Adipose tissue (tissue), 3 donors: Measurements from ENCODE around the gene TINAGL1. TPM values are rescaled to one million over a fixed set of nuclear protein-coding genes. Genes with fewer than 3 reads are reported as not detected.

Source experiments
- H3K27ac ChIP-seq: one replicate; pipeline ENCODE4 v1.5.1; 2013; ENCODE audit warnings: low read depth, low read length
- WGBS, 3 donors: extraction: QIAGEN DNeasy Blood & Tissue Kit; methylation state at CpG; one replicate each; pipeline ENCODE4 v1.1.7; 2013; 5-methylcytosine and 5-hydroxymethylcytosine counted together
- polyA plus RNA-seq, 3 donors: library from polyadenylated mRNA; stranded (reverse); fragments of 200-250 nt; gene quantifications; one replicate each; pipeline ENCODE4 v1.2.3, GENCODE V29; 2013
- donor health status: healthy with polysubstance abuse.
- donor health status: Bipolar disorder and iron deficiency.
- donor health status: healthy.

TINAGL1 gene
- polyA plus RNA-seq, 3 donors = 33.7 to 190 (median 143) TPM

DNA sequence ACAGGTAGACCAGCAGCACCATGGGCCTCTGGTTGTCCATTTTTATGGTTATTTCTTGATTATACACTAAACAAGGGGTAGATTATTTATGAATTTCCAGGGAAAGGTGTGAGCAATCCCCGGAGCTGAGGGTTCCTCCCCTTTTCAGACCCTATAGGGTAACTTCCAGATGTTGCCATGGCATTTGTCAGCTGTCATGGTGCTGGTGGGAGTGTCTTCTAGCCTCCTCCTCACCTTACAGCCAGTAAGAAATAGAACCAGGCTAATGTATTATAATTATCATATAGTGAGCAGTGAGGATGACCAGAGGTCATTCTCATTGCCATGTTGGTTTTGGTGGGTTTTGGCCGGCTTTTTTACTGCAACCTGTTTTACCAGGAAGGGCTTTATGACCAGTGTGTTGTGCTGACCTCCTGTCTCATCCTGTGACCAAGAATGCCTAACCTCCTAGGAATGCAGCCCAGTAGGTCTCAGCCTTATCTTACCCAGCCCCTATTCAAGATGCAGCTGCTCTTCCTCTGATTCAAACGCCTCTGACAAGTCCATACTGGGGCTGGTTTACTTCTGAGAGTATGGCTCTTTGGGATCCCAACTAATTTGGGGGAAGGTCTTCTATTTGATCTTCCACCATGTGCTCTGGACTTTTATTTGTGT is 13.5 kb upstream of the TINAGL1 start:
- WGBS, 3 donors = 36 to 53% (median 39%) methylated on average over 3 of the region's 3 CpGs
- H3K27ac ChIP-seq = no peak overlapping the region

DNA sequence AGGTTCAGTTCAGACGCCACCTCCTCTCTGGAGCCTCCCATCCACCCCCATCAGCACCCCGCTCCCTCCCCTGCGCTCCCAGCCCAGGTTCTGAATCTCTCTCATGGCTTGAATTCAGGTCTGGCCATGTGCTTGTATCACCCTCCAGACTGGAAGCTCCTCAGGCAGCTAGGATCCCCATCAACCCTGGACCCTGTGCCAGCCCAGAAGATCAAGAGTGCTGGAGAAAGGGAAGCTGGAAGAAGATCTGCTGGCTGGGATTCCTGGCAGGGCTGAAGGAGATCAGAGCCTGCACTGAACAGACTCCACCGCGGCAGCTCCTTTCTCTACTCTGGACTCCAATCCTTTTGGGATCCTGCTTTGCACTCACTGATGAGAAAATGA is 11.7 kb upstream of the TINAGL1 start:
- H3K27ac ChIP-seq = no peak overlapping the region
- 71 to 81% (median 75%) methylated on average over 5 of the region's 5 CpGs for WGBS, 3 donors

DNA sequence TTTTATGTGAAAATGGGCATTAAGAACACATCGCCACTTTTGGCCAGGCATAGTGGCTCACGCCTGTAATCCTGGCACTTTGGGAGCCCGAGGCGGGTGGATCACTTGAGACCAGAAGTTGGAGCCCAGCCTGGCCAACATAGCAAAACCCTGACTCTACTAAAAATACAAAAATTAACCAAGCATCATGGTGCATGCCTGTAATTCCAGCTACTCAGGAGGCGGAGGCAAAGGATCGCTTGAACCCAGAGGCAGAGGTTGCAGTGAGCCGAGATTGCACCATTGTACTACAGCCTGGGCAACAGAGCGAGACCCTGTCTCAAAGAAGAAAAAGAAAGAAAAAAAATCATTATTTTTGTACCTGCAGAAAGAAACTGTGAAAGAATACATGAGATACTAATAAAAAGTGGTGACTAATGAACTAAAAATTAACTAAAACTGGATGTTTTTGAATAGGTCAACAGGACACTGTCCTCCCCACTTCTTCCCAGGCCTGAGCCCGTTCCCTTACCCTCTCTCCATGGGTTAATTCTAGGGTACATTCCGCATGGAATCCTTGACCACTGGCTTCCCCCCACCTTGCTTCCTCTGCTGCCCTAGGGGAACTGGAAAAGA is 8.3 kb upstream of the TINAGL1 start:
- WGBS, 3 donors = 81 to 87% (median 82%) methylated on average over 10 of the region's 10 CpGs
- H3K27ac ChIP-seq = no peak overlapping the region

DNA sequence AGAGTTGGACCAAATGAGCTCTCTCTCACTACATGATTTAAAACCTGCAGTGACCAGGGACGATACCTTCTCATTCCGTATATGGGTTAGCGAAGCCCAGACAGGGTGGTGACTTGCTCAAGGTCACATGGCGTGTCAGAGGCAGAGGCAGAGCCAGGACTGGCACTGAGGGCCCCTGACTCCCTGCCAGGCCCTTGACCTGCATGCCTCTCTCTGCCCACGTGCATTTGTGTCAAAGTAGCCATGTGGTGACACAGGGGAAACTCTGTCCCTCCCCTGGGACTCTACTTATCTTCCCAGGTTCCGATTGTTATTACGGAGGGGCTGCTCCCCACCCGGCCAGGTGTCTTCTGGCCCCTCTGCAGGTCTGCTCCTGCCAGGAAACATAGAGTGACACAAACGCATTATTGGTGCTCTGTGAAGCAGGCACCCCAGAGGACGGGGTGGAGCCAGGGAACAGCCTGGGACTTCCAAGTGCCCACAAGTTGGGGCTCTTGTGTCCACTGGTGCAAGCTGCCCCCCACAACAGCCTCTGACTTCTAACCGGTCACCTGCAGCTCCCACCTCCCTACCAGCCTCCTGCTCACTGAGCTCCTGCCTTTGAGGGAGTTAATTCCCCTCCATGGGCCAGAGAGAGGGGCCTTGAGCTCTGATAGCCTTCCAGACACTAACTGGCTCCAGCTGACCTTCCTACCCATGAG is 7.3 kb upstream of the TINAGL1 start:
- no peak overlapping the region for H3K27ac ChIP-seq
- WGBS, 3 donors = 38 to 82% (median 73%) methylated on average over 11 of the region's 11 CpGs

DNA sequence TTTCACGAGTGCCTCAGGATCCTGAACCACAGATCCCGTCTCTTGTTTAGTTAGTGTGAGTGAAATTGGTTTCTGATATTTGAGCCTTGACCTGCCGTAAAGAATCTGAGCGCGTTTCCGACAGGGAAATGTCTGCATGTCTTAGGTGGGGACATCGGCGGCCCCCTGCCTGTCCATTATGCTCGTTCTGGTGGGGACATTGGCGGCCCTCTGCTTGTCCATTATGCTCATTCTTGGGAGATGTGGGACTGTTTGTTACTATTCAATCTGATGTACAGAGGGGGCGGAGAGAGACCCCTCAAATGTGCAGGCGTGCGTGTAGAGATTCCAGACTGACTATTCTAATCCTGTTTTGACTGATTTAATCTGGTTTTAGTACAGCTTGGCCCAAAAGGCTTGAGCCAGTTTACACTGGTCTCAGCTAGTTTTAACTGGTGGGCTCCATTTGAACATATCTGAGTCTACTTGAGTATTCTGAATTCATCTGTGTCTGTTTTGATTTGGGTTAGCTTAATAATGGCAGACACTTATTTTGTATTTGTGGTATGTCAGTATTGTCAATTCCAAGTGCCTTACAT is 6.6 kb upstream of the TINAGL1 start:
- no peak overlapping the region for H3K27ac ChIP-seq
- WGBS, 3 donors = 88 to 93% (median 89%) methylated on average over 13 of the region's 13 CpGs

DNA sequence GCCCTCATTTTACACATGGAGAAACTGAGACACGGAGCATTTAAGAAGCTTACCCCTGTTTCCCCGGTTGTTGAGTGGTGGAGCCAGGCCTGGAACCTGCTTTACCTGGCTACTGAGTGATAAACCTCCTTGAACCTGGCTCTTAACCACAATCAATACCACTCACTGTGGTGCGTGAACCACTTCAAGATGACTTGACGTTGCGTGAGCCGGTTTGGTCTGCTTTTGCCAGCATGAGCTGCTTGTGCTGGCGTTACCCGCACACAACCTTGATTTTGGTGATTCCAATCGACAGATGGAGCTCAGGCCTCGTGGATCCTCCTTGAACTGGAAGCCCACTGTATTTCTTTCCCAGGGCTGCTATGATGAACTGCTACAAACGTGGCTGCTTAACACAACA is 6.1 kb upstream of the TINAGL1 start:
- WGBS, 3 donors = 72 to 97% (median 92%) methylated on average over 11 of the region's 11 CpGs
- H3K27ac ChIP-seq = no peak overlapping the region

DNA sequence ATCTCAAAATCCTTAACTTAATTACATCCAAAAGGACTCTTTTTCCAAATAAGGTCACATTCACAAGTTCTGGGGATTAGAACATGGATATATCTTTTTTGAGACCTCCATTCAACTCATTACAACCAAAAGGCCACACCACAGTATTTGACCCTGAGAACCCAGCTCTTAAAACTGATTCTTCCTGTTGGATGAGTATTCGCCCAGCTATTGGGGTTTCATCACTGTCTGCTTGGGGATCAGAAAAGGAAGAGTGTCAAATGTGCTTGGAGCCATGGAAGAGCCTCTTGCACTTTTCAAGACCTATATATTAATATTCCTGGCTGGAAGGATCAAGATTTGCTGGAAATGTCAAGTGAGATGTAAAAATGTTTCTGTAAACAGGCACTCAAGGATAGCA is 5.4 kb upstream of the TINAGL1 start:
- WGBS, 3 donors = 64 to 86% (median 65%) methylated on average over 1 of the region's 1 CpG
- no peak overlapping the region for H3K27ac ChIP-seq

DNA sequence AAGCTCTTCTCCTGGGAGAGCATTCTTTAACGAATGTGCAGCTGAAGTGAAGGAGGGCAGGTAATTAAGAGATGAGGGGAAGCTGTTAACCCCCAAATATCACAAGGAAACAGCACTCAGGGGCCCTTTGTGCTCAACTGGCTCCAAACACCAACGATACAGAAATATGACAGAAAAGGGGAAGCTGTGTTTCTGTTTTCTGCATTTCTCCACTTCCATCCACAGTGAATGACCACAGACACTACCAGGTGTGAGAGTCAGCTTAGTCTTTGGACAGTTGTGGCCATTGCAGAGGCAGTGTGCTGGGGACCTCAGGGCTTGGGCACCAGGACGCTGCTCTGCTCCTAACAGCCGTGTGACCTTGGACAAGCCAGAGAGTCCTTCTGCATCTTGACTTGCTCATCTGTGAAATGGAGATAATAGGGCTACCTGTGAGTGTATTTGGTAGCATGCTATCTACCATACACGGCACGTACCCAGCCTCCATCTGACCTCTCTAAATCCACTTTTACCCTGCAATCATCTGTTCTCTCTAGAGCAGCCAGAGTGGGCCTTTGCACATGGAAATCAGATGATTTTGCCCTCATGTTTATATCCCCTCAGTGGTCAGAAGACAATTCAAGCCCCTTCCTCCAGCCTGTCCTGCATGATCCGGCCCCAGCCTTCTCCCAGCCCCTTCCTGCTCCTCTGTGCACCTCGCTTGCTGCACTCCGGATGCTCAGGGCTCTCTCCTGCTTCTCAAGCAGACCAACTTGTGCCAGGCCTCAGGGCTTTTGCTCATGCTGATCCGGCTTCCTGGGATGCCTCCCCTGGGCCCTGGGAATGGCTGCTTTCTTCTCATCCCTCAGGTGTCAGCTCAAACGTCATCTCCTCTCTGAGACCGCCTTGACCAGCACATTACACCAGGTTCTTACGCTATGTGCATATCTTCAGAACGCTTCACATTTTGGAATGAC is 4.7 kb upstream of the TINAGL1 start:
- no peak overlapping the region for H3K27ac ChIP-seq
- WGBS, 3 donors = 78 to 85% (median 80%) methylated on average over 14 of the region's 14 CpGs

DNA sequence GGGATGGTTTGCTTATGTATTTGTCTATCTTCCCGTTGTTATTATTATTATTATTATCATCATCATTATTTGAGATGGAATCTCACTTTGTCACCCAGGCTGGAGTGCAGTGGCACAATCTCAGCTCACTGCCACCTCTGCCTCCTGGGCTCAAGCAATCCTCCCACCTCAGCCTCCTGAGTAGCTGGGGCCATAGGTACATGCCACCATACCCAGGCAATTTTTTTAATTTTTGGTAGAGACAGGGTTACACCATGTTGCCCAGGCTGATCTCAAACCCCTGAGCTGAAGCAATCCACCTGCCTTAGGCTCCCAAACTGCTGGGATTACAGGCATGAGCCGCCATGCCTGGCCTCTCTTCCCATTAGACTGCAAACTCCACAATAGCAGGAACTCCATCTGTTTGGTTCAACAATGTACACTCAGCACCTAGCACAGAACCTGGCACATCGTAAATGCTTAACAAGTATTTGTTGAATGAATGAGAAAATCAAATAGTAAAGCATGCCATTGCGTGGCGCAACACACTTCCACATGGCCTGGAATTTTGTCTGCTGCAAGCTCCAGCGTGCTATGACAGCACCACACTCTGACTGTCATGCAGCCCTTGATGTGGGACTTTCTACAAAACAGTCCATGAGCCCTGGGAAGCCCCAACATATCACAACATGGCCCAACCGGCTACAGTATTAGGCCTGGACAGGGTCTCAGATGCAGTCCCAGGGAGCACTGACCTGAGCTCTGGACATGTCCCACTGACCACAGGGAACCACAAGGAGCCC is 3.8 kb upstream of the TINAGL1 start:
- H3K27ac ChIP-seq = no peak overlapping the region
- 72 to 82% (median 81%) methylated on average over 7 of the region's 7 CpGs for WGBS, 3 donors

DNA sequence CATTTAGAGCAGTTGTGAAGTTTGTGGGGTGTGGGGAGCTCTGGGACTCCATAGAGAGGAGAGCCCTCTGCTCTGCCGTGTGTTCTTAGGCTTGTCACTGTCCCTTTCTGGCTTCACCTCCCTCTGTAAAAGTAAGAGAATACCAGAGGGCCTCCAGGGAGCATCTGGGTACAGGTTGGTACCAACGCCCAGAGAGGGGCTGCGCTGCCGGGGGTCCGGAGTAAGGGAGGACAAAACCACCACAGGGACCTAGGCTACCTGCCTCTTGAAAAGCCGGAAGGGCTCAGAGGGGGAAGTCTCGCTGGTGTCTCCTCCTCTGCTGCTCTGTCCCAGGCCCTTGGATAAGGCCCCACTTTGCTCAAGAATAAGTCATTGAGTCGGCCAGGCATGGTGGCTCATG is 3.1 kb upstream of the TINAGL1 start:
- WGBS, 3 donors = 80 to 93% (median 84%) methylated on average over 8 of the region's 8 CpGs
- no peak overlapping the region for H3K27ac ChIP-seq

DNA sequence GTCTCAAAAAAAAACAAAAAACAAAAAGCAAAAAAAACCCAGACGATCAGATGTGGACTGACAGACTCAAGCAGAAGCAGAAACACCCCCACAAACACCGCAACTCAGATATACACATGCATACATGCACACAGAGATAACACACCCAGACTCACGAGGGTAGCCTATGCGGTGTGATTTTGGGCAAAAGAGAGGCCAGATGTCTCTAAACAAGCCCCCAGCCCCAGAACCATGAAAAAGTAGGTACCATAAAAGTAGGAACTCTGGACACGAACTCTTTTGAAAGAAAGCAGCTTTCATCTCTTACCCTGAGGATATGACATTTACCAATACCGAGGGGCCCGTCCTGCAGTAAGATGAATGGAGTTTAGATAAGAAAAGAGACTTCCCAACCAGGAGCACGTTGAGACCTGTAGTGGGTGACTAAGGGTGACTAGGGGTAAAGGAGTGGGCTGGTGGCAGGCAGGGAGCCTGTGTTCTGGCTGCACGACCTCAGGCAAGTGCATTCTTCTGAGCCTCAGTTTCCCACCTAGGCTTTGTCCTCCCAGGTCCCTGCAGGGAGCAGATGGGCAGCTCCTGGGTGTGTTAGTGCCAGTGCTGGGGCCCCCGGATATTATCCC is 1.5 kb upstream of the TINAGL1 start:
- 48 to 61% (median 52%) methylated on average over 10 of the region's 10 CpGs for WGBS, 3 donors
- H3K27ac ChIP-seq = no peak overlapping the region

DNA sequence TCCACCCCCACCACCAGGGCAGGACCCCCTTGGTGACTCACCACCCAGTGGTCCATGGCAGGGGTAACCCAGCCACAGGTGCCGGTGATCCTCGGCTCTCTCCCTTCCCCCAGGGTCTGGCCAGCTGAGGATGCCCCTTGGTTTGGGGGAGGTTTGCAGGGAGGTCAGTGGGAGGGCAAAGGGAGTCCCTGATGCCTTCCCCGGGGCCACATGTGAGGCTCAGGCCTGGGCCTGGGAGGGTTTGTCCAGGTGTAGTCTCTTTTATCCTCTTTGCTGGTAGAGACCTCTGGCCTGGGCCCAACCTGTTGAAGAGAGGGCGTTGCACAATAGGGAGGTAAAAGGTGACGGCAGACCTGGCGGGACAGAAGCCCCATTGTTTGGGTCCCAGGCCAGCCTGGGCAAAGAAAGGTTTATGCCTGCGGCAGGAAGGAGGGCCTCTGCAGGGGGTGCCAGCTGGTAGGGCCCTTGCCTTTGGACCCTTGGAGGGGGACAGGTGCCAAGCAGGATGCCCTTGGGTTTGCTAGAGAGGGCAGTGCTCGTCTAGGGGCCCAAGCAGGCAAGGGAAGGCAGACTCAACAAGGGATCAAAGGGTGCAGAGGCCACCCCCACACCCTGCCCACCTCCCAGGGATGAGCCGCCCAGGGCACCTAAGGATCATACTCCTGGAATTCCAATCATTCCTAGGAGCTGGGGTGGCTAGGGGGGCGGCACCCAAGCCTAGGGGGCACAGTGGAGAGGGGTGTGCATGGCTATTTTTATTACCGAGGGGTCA is 760 bp upstream of the TINAGL1 start:
- H3K27ac ChIP-seq = no peak overlapping the region
- 63 to 72% (median 70%) methylated on average over 11 of the region's 11 CpGs for WGBS, 3 donors

DNA sequence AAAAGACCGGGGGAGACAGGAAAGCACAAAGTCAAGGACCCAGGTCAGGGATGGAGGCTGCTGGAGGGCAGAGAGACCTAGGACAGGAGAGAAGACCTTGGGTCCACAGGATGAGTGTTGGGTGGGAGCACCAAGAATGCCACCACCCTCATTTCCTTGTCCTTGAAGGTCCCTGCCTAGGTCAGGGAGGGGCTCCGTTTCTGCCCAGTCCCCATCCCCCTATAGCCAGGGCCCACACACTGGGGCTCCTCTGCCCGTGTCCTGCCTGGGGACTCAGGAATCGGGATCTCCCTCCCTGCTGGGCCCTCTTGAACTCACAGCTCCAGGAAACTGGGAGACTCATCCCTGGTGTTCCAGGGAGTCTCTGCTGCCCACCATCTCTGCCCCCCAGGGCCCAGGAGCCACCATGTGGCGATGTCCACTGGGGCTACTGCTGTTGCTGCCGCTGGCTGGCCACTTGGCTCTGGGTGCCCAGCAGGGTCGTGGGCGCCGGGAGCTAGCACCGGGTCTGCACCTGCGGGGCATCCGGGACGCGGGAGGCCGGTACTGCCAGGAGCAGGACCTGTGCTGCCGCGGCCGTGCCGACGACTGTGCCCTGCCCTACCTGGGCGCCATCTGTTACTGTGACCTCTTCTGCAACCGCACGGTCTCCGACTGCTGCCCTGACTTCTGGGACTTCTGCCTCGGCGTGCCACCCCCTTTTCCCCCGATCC is 584 bp downstream of the TINAGL1 start:
- H3K27ac ChIP-seq = no peak overlapping the region
- WGBS, 3 donors = 61 to 66% (median 61%) methylated on average over 26 to 27 of the region's 27 CpGs

DNA sequence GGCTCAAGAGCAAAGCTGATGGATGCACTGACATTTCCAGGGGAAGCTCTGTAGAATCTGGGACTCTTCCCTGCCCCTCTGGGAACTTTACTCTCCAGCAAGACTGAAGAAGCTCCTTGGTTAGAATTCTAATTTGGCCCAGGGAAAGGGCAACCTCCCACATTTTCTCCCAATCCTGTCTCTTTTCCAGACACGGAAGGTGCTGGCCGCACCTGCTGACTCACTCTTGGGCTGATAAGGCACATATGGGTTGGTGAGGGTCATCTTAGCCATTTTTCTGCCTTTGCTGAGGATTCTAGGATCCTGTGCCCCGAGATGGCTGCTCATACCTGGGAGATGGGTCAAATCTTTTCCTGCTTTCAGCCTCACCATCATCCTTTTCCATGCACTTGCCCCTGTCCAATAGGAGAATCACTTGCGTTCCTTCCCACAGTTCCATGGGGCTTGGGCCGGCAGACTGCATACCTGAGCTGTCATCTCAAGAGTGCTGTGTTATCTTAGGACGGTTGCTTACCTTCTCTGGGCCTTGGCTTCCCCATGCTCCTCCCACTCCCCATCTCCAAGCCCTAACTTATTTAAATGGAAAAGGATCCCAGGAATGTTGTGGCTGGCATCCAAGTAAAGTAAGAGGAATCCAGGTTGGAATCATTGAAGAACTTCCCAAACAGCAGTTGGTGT is 1.3 kb downstream of the TINAGL1 start:
- 41 to 58% (median 57%) methylated on average over 6 of the region's 6 CpGs for WGBS, 3 donors
- no peak overlapping the region for H3K27ac ChIP-seq

DNA sequence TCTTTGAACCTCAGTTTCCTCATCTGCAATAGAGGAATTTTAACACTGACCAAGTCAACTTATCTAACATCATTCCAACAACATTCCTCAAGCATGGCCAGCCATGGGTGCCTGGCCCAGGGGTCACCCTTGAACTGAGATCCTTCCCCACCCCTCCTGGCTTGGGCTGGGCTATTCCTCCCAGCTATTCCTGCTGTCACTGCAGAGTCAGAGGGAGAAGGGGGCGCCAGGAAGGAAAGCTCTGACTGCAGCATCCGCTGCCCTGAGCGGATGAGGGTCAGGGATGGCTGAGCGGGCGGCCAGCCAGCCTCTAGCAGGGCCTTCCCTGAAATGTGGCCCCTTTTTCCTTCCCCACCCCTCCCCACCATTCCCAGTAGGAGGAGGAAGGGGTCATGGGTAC is 3.1 kb downstream of the TINAGL1 start:
- WGBS, 3 donors = 58 to 75% (median 74%) methylated on average over 3 to 5 of the region's 5 CpGs
- H3K27ac ChIP-seq = no peak overlapping the region

DNA sequence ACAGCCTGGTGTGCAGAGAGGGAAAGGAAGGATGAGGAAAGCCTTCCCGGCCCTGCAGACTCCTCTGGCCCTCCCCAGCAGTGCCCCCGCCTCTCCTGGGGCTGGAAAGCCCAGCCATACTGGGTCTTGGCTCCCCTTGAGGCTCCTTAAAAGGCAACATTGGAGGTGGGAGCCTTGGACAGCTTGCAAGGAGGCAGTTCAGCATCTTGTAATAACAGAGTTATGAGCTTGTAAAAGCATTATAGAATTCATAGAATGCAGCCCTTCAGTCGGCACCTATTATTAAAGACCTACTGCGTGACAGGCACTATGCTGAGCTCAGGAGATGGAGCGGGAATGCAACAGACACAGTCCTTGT is 4.2 kb downstream of the TINAGL1 start:
- WGBS, 3 donors = 58 to 70% (median 63%) methylated on average over 5 of the region's 5 CpGs
- no peak overlapping the region for H3K27ac ChIP-seq
